GM19395 (cell line): Measurements from ENCODE around the gene SCN10A.

Source experiments
- ATAC-seq: cut with Tn5 transposase; IDR thresholded peaks from one replicate; pipeline ENCODE4 v1.9.1; 2021; ENCODE audit warnings: mild to moderate bottlenecking, moderate library complexity; ENCODE audit not compliant: unreplicated experiment

SCN10A gene

GRCh38 chr3:38782148-38782547 is 33.9 kb downstream of the SCN10A start:
- ATAC-seq = no peak

GRCh38 chr3:38773528-38773927 is 42.5 kb downstream of the SCN10A start:
- ATAC-seq = no peak

GRCh38 chr3:38763569-38763968 is 52.4 kb downstream of the SCN10A start:
- ATAC-seq = no peak

GRCh38 chr3:38758557-38758956 is 57.5 kb downstream of the SCN10A start:
- no peak for ATAC-seq

GRCh38 chr3:38757721-38758120 is 58.3 kb downstream of the SCN10A start:
- no peak for ATAC-seq

GRCh38 chr3:38756892-38757291 is 59.1 kb downstream of the SCN10A start:
- ATAC-seq = no peak

- no peak for ATAC-seq
Observed at GRCh38 chr3:38755130-38755529, 60.9 kb downstream of the SCN10A start.

GRCh38 chr3:38746641-38747040 is 69.4 kb downstream of the SCN10A start:
- no peak for ATAC-seq

- ATAC-seq = no peak
Observed at GRCh38 chr3:38743043-38743442, 73.0 kb downstream of the SCN10A start.

GRCh38 chr3:38742550-38742949 is 73.5 kb downstream of the SCN10A start:
- ATAC-seq = no peak

- no peak for ATAC-seq
Observed at GRCh38 chr3:38740537-38740936, 75.5 kb downstream of the SCN10A start.

- ATAC-seq = no peak
Observed at GRCh38 chr3:38739931-38740330, 76.1 kb downstream of the SCN10A start.

- ATAC-seq = no peak
Observed at GRCh38 chr3:38739396-38739689, 76.7 kb downstream of the SCN10A start.

- no peak for ATAC-seq
Observed at GRCh38 chr3:38738630-38739395, 77.2 kb downstream of the SCN10A start.

GRCh38 chr3:38731522-38731921 is 84.5 kb downstream of the SCN10A start:
- ATAC-seq = no peak

- no peak for ATAC-seq
Observed at GRCh38 chr3:38730281-38730680, 85.7 kb downstream of the SCN10A start.

- ATAC-seq = no peak
Observed at GRCh38 chr3:38728008-38728407, 88.0 kb downstream of the SCN10A start.

GRCh38 chr3:38726751-38727150 is 89.3 kb downstream of the SCN10A start:
- no peak for ATAC-seq

GRCh38 chr3:38725726-38726419 is 90.1 kb downstream of the SCN10A start:
- ATAC-seq = no peak

GRCh38 chr3:38724392-38724736 is 91.7 kb downstream of the SCN10A start:
- ATAC-seq = no peak

GRCh38 chr3:38723569-38724391 is 92.2 kb downstream of the SCN10A start:
- no peak for ATAC-seq
